GM12892 (cell line): Measurements from ENCODE around the gene ZNF432.

Experiments used
- POLR2A ChIP-seq: IDR thresholded peaks from 2 replicates; pipeline ENCODE4 v1.6.1; 2011; ENCODE audit warnings: low read depth, low read length, control low read depth
- POLR2AphosphoS5 ChIP-seq: IDR thresholded peaks from 2 replicates; pipeline ENCODE4 v1.6.1; 2011; ENCODE audit warnings: low read depth, low read length, control low read depth

GRCh38 chr19:52028027-52028779 is 20.4 kb downstream of the ZNF432 start, which contains the start of gene ZNF614:
- peak; percentile 94 for TF ChIP-seq POLR2AphosphoS5
- peak; percentile 94 for TF ChIP-seq POLR2A
